ENCODE results near the gene BATF2.
A peak's percentile ranks its signal among the peaks of the same experiment; 100 is the strongest.

DNA sequence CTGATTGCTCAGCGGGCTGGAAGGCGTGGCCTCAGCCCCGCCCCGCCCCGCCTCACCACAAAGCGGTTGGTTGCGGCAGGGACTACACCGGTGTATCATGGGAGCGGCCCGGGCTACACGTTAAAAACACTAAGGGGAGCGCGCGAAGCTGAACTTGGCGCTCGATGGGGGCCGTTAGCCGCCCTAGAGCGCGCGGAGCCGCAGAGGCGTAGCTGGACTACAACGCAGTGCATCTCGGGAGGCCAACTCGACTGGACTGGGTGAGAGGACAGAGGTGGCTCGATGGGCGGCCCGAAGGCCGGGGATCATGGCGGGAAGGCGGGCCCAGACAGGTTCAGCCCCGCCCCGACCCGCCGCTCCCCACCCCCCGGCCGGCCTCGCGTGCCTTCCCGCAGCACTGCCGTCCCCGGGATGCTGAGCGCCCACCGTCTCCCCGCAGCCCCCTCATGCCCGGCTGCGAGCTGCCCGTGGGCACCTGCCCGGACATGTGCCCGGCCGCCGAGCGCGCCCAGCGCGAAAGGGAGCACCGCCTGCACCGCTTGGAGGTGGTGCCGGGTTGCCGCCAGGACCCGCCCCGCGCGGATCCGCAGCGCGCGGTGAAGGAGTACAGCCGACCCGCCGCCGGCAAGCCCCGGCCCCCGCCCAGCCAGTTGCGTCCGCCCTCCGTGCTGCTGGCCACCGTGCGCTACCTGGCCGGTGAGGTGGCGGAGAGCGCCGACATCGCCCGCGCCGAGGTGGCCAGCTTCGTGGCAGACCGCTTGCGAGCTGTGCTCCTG, 44.3 kb upstream of the BATF2 start, which contains the start of gene SAC3D1:
- peak; percentile 32 to 34 for TF ChIP-seq POLR2A (IDR thresholded peaks at IDR 0.05)
- TF ChIP-seq, protein P1, sequence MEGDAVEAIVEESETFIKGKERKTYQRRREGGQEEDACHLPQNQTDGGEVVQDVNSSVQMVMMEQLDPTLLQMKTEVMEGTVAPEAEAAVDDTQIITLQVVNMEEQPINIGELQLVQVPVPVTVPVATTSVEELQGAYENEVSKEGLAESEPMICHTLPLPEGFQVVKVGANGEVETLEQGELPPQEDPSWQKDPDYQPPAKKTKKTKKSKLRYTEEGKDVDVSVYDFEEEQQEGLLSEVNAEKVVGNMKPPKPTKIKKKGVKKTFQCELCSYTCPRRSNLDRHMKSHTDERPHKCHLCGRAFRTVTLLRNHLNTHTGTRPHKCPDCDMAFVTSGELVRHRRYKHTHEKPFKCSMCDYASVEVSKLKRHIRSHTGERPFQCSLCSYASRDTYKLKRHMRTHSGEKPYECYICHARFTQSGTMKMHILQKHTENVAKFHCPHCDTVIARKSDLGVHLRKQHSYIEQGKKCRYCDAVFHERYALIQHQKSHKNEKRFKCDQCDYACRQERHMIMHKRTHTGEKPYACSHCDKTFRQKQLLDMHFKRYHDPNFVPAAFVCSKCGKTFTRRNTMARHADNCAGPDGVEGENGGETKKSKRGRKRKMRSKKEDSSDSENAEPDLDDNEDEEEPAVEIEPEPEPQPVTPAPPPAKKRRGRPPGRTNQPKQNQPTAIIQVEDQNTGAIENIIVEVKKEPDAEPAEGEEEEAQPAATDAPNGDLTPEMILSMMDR (IDR thresholded peaks at IDR 0.05), result peak in 1 of 4 experiments; percentile 28
